Neuronal stem cell (in vitro differentiated cells): ENCODE data around the gene PPFIA1.
A peak's percentile ranks its signal among the peaks of the same experiment; 100 is the strongest.

Source experiments
- DNase-seq: peaks from one replicate; pipeline ENCODE4 v3.0.0-alpha.2; 2013; ENCODE audit warnings: low spot score
- H2AFZ ChIP-seq: one replicate; pipeline ENCODE4 v1.6.1; 2013; ENCODE audit warnings: mild to moderate bottlenecking, low read length, inconsistent platforms
- H2AK5ac ChIP-seq: 2 replicates; pipeline ENCODE4 v1.6.1; 2013; ENCODE audit warnings: low read depth, mild to moderate bottlenecking, inconsistent platforms, low read length, moderate library complexity, mixed read lengths
- H2BK120ac ChIP-seq: 2 replicates; pipeline ENCODE4 v1.6.1; 2013; ENCODE audit warnings: low read depth, mild to moderate bottlenecking, inconsistent platforms, low read length, moderate library complexity, mixed read lengths
- H2BK12ac ChIP-seq: one replicate; pipeline ENCODE4 v1.6.1; 2013; ENCODE audit warnings: low read length, inconsistent platforms
- H2BK15ac ChIP-seq: 2 replicates; pipeline ENCODE4 v1.6.1; 2013; ENCODE audit warnings: mild to moderate bottlenecking, low read length, inconsistent platforms, mixed read lengths
- H2BK5ac ChIP-seq: one replicate; pipeline ENCODE4 v1.6.1; 2013; ENCODE audit warnings: inconsistent platforms, mild to moderate bottlenecking, low read length, moderate library complexity
- H3K14ac ChIP-seq: one replicate; pipeline ENCODE4 v1.6.1; 2013; ENCODE audit warnings: low read length, inconsistent platforms
- H3K18ac ChIP-seq: 2 replicates; pipeline ENCODE4 v1.6.1; 2013; ENCODE audit warnings: low read length, inconsistent platforms
- H3K23ac ChIP-seq: 2 replicates; pipeline ENCODE4 v1.6.1; 2013; ENCODE audit warnings: low read depth, mild to moderate bottlenecking, mixed read lengths, low read length, inconsistent platforms; ENCODE audit not compliant: poor library complexity
- H3K27ac ChIP-seq: replicated peaks from 3 replicates; pipeline ENCODE4 v1.5.1; 2013; ENCODE audit warnings: low read length, inconsistent platforms
- H3K27me3 ChIP-seq, 3 experiments: 2 replicates each; pipeline ENCODE4 v1.6.1; 2013; ENCODE audit warnings: low read length in 3 of 3, mild to moderate bottlenecking in 2 of 3, inconsistent platforms in 1 of 3, low read depth in 1 of 3, mixed read lengths in 1 of 3, moderate library complexity in 1 of 3; ENCODE audit not compliant: control insufficient read depth in 3 of 3, insufficient read depth in 3 of 3
- H3K36me3 ChIP-seq, 2 donors: replicated peaks in 1 of 2; 2 replicates each; pipeline ENCODE4 v1.6.1; 2013; ENCODE audit warnings: low read length in 2 of 2; ENCODE audit not compliant: control insufficient read depth in 2 of 2, insufficient read depth in 2 of 2
- H3K4ac ChIP-seq: 2 replicates; pipeline ENCODE4 v1.6.1; 2013; ENCODE audit warnings: inconsistent platforms, mild to moderate bottlenecking, low read length, moderate library complexity
- H3K4me1 ChIP-seq, 2 donors: 1 replicate in 1 of 2; 2 replicates in 1 of 2; pipeline ENCODE4 v1.6.1; 2013; ENCODE audit warnings: low read length in 2 of 2, low read depth in 1 of 2; ENCODE audit not compliant: control insufficient read depth in 2 of 2, insufficient read depth in 1 of 2
- H3K4me2 ChIP-seq: one replicate; pipeline ENCODE4 v1.6.1; 2013; ENCODE audit warnings: mild to moderate bottlenecking, low read length, inconsistent platforms; ENCODE audit not compliant: insufficient read depth, poor library complexity, severe bottlenecking
- H3K4me3 ChIP-seq, 2 donors: 2 replicates each; pipeline ENCODE4 v1.5.1; 2013; ENCODE audit warnings: low read length in 2 of 2, mild to moderate bottlenecking in 2 of 2, inconsistent platforms in 1 of 2, moderate library complexity in 1 of 2
- H3K79me1 ChIP-seq: one replicate; pipeline ENCODE4 v1.6.1; 2013; ENCODE audit warnings: low read depth, mild to moderate bottlenecking, inconsistent platforms, low read length, moderate library complexity
- H3K9ac ChIP-seq: one replicate; pipeline ENCODE4 v1.6.1; 2013; ENCODE audit warnings: mild to moderate bottlenecking, low read depth, low read length, inconsistent platforms; ENCODE audit not compliant: poor library complexity
- H3K9me3 ChIP-seq, 2 donors: replicated peaks in 1 of 2; 2 replicates each; pipeline versions ENCODE3 to v1.6.1; 2013; ENCODE audit warnings: low read length in 2 of 2, mild to moderate bottlenecking in 2 of 2, inconsistent platforms in 1 of 2, low read depth in 1 of 2, mixed read lengths in 1 of 2, moderate library complexity in 1 of 2; ENCODE audit not compliant: control insufficient read depth in 2 of 2, insufficient read depth in 1 of 2
- H4K8ac ChIP-seq: one replicate; pipeline ENCODE4 v1.6.1; 2013; ENCODE audit warnings: low read depth, mild to moderate bottlenecking, inconsistent platforms, low read length, moderate library complexity
- H4K91ac ChIP-seq: one replicate; pipeline ENCODE4 v1.6.1; 2013; ENCODE audit warnings: low read length, low read depth, mild to moderate bottlenecking, inconsistent platforms; ENCODE audit not compliant: poor library complexity
- WGBS, 2 donors: extraction: QIAGEN DNeasy Blood & Tissue Kit; methylation state at CpG; one replicate each; pipeline ENCODE4 v1.1.7; 2013; ENCODE audit warnings: missing lambda C conversion rate in 2 of 2, mixed read lengths in 1 of 2; ENCODE audit not compliant: insufficient read length in 2 of 2, insufficient replicate concordance in 1 of 2; ENCODE audit errors: extremely low coverage in 2 of 2; 5-methylcytosine and 5-hydroxymethylcytosine counted together

The PPFIA1 gene

DNA sequence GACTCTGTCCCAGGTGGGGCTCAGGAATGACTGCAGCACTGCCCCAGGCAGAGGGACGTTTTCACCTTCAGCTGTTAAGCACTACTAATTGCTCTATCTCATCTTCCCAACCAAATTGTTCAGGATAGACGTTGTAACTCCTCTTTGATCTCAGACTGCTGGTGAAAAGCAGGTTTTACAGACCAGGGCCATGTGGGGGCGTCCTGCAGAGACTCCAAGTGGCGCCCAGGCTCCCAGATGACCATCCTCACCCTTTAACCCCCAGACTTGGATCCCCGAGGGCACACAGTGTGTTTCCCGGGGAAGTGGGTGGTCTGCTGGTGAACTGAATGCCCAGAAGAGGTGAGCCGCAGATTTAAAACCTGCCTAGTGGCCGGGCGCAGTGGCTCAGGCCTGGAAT is 43.5 kb upstream of the PPFIA1 start:
- Histone ChIP-seq H3K4me2 (no peak overlapping the region), H2BK15ac (no peak overlapping the region), H3K23ac (no peak overlapping the region), H3K14ac (no peak overlapping the region), H2BK5ac (no peak overlapping the region), H4K8ac (no peak overlapping the region), H3K9me3 (no peaks in the 10 kb centered on the region), H3K9ac (no peak overlapping the region), H2BK12ac (no peak overlapping the region), H2BK120ac (no peak overlapping the region), H3K27me3 (peaks cover 0 to 12% (median 0%) of the 10 kb centered on the region in 3 experiments), H3K4me1 (peaks cover 2 to 5% of the 10 kb centered on the region in 2 donors), H3K18ac (peak overlapping the region; percentile 4), H2AK5ac (no peak overlapping the region), H2AFZ (no peak overlapping the region), H3K36me3 (no peaks in the 10 kb centered on the region), H3K4me3 (no peak overlapping the region), H4K91ac (no peak overlapping the region), H3K79me1 (no peaks in the 10 kb centered on the region), H3K4ac (no peak overlapping the region), H3K27ac (no peak overlapping the region)
- no peak for DNase-seq
- no CpG with 5 or more reads among the region's 9 CpGs for WGBS, 2 donors

DNA sequence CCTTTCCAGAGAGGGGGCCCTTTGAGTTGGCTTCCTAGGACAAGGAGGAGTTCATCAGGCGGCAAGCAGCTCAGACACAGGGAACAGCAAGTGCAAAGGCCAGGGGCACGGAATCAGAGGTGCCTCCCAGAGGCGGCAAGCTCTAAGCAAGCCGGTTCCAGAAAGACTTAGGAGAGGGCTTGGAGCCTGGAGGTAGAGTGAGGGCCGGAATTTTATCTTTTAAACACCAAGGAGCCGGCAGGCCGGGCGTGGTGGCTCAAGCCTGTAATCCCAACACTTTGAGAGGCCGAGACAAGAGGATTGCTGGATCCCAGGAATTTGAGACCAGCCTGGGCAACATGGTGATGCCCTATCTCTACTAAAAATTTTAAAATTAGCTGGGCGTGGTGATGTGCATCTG is 40.8 kb upstream of the PPFIA1 start:
- Histone ChIP-seq H2BK15ac (no peak overlapping the region), H3K27me3 (peaks cover 0 to 14% (median 0%) of the 10 kb centered on the region in 3 experiments), H3K4me2 (no peak overlapping the region), H3K79me1 (no peaks in the 10 kb centered on the region), H2BK5ac (peak overlapping the region; percentile 17), H2BK120ac (no peak overlapping the region), H3K4ac (no peak overlapping the region), H4K8ac (peak overlapping the region; percentile 31), H2AK5ac (peak overlapping the region; percentile 29), H3K9me3 (peaks cover 0 to 4% of the 10 kb centered on the region in 2 donors), H3K4me3 (no peak overlapping the region), H2BK12ac (no peak overlapping the region), H3K27ac (no peak overlapping the region), H3K23ac (no peak overlapping the region), H3K9ac (no peak overlapping the region), H4K91ac (no peak overlapping the region), H3K14ac (no peak overlapping the region), H2AFZ (no peak overlapping the region), H3K4me1 (peaks cover 2 to 5% of the 10 kb centered on the region in 2 donors), H3K36me3 (no peaks in the 10 kb centered on the region), H3K18ac (peak overlapping the region; percentile 58)
- no CpG with 5 or more reads among the region's 10 CpGs for WGBS, 2 donors
- no peak for DNase-seq

DNA sequence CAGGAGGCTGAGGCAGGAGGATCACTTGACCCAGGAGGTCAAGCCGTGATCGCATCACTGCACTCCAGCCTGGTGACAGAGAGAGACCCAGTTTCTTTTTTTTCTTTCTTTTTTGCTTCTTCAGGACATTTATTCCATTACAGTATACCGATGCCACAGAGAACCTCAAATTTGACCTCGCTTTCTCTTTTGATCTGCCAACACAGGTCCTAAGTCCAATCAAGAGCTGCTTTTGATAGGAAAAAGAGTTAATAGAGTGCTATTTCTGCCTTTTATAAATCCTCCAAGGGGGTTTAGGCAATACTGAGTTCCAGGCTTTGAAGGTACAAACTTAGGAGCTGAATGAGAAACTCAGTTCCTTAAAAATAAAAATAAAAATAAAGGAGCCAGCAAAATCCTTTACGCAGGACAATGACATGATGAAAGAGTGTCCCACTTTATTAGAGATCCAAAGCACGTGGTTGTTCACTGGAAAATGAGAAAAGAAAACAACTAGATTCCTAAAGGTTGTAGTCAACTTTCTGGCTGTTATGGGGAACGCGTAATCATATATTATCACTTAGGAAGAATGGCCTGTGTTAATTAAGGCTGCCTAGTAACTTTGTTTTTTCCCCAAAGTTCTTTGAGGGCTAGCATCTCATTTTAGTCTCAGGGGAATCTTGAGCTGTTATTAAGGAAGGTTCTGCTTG is 40.2 kb upstream of the PPFIA1 start:
- Histone ChIP-seq H2AK5ac (no peak overlapping the region), H3K79me1 (no peaks in the 10 kb centered on the region), H2BK15ac (no peak overlapping the region), H3K36me3 (no peaks in the 10 kb centered on the region), H4K8ac (no peak overlapping the region), H3K23ac (peak overlapping the region; percentile 86), H3K27me3 (peaks cover 0 to 14% (median 0%) of the 10 kb centered on the region in 3 experiments), H2BK120ac (no peak overlapping the region), H3K27ac (no peak overlapping the region), H3K4ac (no peak overlapping the region), H3K18ac (no peak overlapping the region), H3K4me1 (peaks cover 2 to 5% of the 10 kb centered on the region in 2 donors), H3K4me3 (no peak overlapping the region), H3K4me2 (no peak overlapping the region), H3K9ac (no peak overlapping the region), H3K14ac (no peak overlapping the region), H2BK5ac (no peak overlapping the region), H3K9me3 (peaks cover 0 to 4% of the 10 kb centered on the region in 2 donors), H4K91ac (no peak overlapping the region), H2AFZ (no peak overlapping the region), H2BK12ac (no peak overlapping the region)
- WGBS, 2 donors = no CpG with 5 or more reads among the region's 8 CpGs
- DNase-seq = no peak

DNA sequence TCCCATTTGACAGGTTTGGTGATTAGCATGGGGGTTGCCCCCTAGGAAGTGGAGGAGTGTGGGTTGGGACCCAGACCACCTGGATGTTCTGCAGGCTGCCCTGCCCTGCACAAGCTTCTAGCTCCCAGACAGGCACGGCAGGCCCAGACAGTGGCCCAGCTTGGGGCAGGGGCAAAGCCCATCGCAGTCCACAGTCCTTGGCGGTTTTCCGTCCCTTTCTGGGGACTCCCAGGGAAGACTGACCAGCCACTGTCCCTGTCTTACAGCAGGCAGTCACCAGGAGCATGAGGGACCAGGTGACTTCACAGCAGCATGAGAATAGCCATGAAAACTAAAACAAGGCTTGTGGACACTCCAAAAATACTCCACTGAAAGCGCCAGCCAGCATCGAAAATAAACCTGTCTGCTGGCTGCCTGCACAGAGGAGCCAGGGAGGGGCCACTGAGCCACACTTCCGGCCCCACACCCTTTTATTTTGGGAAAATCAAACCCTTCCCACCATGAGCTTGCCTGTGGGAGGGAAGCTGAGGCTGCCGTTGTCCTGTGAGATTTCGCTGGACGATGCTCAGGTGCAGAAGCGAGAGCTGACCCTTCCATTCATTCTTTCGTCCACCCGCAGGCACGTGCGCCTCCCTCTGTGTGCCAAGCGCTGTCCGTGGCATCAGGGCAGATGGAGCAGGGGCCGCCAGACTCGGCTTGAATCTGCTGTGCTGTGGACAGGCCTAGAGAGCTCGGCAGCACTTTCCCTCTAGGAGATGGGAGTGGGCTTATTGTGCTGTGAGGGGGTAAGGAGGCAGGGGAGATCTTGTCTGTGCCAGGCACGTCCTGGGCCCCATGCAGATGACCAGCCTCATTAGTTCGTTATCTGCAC is 39.4 kb upstream of the PPFIA1 start:
- no CpG with 5 or more reads among the region's 22 CpGs for WGBS, 2 donors
- H2AFZ ChIP-seq = peak overlapping the region; percentile 10
- peak overlapping the region; percentile 0 for H3K18ac ChIP-seq
- peak overlapping the region; percentile 23 for H2BK15ac ChIP-seq
- H3K27me3 ChIP-seq = peaks cover 0 to 14% (median 0%) of the 10 kb centered on the region in 3 experiments
- H2BK120ac ChIP-seq = no peak overlapping the region
- no peaks in the 10 kb centered on the region for H3K79me1 ChIP-seq
- H3K27ac ChIP-seq = no peak overlapping the region
- no peak overlapping the region for H4K8ac ChIP-seq
- H4K91ac ChIP-seq = no peak overlapping the region
- H3K14ac ChIP-seq = peak overlapping the region; percentile 84
- H3K36me3 ChIP-seq = no peaks in the 10 kb centered on the region
- H3K4me2 ChIP-seq = no peak overlapping the region
- DNase-seq = no peak
- peak overlapping the region; percentile 86 for H3K23ac ChIP-seq
- H3K4me3 ChIP-seq = no peak overlapping the region
- peaks cover 0 to 4% of the 10 kb centered on the region in 2 donors for H3K9me3 ChIP-seq
- peak overlapping the region; percentile 88 for H2AK5ac ChIP-seq
- no peak overlapping the region for H2BK12ac ChIP-seq
- H2BK5ac ChIP-seq = no peak overlapping the region
- peak overlapping the region; percentile 30 for H3K9ac ChIP-seq
- no peak overlapping the region for H3K4ac ChIP-seq
- H3K4me1 ChIP-seq = peaks cover 2 to 5% of the 10 kb centered on the region in 2 donors
